K562 treated with DMSO at 1 percent for 48 hours (cell line): Measurements from ENCODE around the gene ELAPOR2. TPM values are rescaled to one million over a fixed set of nuclear protein-coding genes. Genes with fewer than 3 reads are reported as not detected.

Experiments
- total RNA-seq: library from RNA; unstranded; fragments of 300-600 nt; gene quantifications from 2 replicates; pipeline ENCODE4 v1.2.3, GENCODE V29; 2022; ENCODE audit warnings: low replicate concordance; ENCODE audit errors: extremely low read depth

Gene ELAPOR2
- not detected in 2 replicates for total RNA-seq

GRCh38 chr7:87059525-87060287 lies at the start of gene ELAPOR2:
TSS of gene ELAPOR2 (minus strand) at chr7:87059654. CDS start at chr7:87059513, 141 bp downstream.

Other genes starting within 250 kb of the ELAPOR2 start
- gene DMTF1, start 92.8 kb upstream of the ELAPOR2 start, total RNA-seq: not detected in 2 replicates
- gene TMEM243, start 160.1 kb upstream of the ELAPOR2 start, total RNA-seq: not detected in 2 replicates